Measurements from ENCODE around the gene TUT1.
"Not testable (repeated sequence)": the region's sequence is repeated elsewhere in the genome, so short reads cannot be mapped to it uniquely, and the experiment has no call there.

TUT1 gene

GRCh38 chr11:62575156-62575555 is 16.2 kb downstream of the TUT1 start:
- DNase-seq: no peak

GRCh38 chr11:62574363-62575071 is 16.8 kb downstream of the TUT1 start:
- DNase-seq: peak; percentile 45

DNA sequence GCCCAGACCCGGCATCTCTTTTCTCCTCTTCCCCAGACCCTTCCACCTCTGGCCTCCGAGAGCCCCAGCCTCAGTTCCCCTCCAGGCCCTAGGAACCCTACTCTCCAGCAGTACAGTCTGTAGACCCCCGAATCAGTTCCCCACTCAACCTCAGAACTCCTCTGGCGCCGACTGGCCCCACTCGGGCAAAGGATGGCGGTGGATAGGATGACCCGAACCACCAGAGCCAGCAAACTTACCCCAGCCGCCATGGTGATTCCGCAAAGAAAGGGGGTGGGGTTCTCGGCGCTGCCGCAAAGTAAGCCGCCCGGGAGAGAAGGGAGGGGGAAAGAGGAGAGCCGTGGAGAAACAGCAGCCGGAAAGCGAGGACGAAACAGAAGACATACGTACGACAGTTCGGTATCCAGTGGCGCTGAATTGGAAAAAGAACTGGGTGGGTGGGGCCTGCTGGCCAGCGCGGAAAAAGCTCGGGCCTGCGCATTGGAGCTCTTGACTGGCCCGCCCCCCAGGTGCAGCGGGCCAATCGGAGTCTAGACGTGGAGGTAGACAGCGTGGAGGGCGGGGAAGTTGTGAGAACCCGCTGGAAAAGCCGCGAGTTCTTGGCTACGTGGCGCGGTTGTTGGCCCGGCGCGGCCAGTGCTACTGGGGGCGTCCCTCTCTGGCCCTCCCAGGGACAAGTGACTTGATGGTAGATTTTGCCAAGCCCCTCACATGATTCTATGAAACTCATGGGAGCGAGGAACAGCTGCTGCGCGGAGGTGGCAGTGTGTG is 17.5 kb downstream of the TUT1 start, which contains the start of gene EEF1G:
EEF1G (minus strand) TSS at position 300 of the 771 bp plus-strand sequence; CDS start at position 251, 49 bp downstream.
- DNase-seq: peak; percentile 100

- peak; percentile 60 for DNase-seq
Observed at GRCh38 chr11:62573006-62573591, 18.2 kb downstream of the TUT1 start.

GRCh38 chr11:62572431-62572830 is 18.9 kb downstream of the TUT1 start:
- DNase-seq: no peak

DNA sequence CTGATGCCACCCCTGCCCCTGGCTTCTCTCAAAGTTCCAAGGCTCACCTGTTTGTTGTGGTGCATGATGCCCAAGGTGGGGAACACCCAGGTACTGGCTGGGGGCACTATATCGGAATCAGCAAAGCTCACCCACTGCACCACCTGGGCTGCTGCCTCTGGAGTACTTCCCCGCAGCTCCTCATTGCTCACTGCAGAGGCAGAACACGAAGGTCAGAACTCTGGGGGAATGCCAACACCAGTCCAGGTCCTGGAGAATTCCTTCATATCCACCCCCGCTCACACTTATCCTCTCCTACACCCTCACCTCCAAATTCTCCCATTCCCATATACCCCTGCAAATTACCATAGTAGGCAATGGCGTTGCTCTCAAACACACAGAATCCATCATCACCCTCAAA is 19.8 kb downstream of the TUT1 start:
- not testable (repeated sequence) for DNase-seq

- not testable (repeated sequence) for DNase-seq
Observed at GRCh38 chr11:62570903-62571302, 20.4 kb downstream of the TUT1 start.

DNA sequence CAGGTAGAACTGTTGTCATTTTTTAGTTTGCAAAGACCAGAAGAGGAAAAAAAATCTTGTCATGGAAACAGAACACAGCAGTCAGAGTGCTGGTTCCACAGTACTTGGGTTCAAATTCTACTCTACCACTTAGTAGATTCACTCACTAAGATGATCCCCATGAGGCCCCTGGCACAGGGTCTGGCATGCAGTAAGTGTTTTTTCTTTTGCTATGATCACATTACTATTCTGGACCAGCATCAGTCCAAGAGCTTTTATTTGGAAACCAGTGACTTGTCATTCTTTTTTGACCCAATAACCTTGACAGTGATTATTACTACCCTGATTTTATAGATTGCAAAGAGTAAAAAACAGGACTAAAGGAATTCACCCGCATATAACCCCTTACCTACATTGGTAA is 21.7 kb downstream of the TUT1 start:
- no peak for DNase-seq

- no peak for DNase-seq
Observed at GRCh38 chr11:62567018-62567633, 24.2 kb downstream of the TUT1 start.

DNA sequence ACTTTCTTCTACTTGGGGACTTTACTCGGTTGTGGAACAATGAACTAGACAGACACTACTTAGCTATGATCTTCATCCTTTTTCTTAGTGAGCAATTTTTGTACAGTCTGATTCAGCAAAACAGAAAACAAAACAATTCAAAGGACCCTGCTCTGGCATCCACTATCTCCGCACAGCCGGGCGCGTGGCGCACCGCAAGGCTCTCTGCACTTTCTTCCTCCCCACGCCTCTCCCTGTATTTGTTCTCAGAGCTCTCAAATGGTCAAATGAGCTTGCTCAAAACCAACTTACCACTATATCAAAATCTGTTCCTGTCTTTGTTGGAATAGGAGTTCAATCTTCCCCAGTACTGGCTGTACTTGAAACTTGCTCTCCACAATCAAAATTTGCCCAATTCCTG is 25.1 kb downstream of the TUT1 start:
- no peak for DNase-seq

DNA sequence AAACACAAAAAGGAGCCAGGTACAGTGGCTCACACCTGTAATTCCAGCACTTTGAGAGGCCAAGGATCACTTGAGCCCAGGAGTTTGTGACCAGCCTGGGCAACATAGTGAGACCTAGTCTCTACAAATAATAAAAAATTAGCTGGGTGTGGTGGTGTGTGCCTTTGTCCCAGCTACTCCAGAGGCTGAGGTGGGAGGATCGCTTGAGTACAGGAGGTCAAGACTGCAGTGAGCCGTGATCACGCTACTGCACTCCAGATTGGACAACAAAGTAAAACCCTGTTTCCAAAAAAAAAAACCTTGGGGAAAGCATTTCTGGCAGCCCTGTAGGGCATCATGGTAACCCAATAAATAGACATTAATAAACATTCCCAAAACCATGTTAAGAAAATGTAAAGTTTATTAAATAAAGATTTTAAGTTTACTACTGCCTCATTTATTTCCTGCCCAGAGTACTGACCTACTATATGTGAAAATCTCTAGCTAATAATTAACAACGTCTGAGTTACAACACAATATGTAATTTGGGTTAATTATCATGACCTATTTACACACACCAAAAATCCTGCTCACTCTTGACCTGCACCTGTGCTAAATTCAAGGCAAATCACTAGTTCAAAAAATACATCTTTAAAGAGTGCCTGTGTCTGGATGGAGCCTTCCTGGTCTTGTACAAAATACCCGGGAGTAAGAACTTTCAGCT is 26.1 kb downstream of the TUT1 start:
- no peak for DNase-seq

DNA sequence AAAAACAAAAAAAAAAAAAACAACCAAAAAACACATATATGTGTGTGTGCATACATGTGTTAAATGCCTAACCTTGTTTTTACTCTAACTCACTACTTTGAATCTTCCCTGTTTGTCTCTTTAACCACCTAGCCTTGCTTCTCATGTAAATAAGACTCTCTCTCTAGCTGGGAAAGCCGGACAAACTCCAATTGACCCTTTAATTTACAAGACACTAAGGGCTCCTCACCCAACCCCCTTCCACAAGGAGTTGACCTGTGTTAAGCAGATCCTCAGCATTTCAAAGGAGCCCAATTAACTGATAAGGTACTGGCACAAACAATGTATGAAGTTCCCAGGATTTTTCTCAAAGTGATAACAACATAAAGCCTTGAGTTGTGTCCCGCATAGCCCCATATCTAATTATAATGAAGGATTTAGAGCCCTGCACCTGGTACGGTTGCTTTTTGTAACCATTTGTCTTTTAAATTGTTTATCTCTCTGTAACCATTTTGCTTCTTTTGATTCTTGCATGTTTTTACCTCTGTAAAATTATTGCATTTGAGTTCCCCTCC is 29.6 kb downstream of the TUT1 start:
- DNase-seq: not testable (repeated sequence)

DNA sequence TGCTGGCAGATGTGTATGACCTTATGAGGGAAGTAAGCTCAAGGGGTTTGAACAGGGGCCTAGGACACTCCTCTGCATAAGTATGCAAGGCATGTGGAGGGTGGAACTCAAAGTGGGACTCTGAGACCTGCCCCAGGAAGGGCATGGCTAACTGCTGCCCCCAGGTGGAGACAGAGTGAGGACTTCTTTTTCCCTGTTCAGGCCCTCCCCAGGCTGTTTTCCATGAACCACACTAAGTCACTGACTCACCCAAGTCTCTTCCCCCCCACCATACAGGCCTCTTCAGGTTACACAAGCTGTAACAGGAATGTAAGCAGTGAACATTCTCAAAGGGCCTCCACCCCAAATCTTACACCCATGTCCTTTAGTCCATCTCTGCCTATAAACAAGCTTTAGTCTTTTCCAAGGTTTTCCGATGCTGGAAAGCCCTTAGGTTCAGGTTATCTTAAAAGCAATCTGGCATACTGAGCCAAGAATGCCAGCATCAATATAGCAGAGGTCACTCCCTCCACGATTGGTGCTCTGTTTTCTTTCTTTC is 30.7 kb downstream of the TUT1 start:
- DNase-seq: peak; percentile 91

DNA sequence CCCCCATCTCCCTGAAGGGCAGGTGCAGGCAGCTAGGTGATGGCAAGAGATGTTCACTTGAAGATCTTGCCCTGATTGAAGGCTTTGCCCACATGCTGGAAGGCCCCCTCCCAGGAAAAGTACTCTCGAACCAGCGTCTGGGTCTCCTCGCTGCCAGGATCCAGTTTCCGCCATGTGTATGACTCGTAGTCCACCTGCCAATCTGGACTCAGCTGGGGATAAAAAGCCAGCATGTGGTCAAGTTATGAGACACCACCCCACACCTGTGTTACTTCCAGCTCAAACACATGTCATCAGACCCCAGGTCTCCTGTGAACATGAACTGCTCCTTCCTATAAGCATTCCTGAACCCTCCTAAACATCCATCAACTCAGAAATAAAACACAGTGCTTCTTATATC is 31.7 kb downstream of the TUT1 start:
- not testable (repeated sequence) for DNase-seq

DNA sequence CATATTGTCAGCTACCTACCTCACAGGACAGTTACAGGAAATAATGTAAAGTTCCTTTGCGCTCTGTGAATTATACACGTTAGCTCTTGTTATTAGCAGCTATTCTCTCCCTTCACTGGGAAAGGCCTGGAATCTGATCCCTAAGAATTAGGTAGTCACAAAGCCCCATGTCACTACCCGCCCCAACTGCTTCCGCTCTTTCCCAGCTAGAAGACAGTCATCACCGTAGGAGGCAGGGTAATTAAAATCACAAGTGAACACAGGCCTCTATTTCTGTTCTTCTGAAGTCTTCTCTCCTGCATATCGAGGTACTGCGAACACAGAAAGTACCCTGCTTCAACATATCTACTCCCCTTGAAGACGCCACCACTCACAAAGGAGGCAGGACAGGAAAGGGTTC is 32.1 kb downstream of the TUT1 start:
- DNase-seq: no peak

- DNase-seq: no peak
Observed at GRCh38 chr11:62558669-62559068, 32.7 kb downstream of the TUT1 start.

GRCh38 chr11:62556875-62557631 is 34.3 kb downstream of the TUT1 start:
- peak; percentile 66 for DNase-seq

DNA sequence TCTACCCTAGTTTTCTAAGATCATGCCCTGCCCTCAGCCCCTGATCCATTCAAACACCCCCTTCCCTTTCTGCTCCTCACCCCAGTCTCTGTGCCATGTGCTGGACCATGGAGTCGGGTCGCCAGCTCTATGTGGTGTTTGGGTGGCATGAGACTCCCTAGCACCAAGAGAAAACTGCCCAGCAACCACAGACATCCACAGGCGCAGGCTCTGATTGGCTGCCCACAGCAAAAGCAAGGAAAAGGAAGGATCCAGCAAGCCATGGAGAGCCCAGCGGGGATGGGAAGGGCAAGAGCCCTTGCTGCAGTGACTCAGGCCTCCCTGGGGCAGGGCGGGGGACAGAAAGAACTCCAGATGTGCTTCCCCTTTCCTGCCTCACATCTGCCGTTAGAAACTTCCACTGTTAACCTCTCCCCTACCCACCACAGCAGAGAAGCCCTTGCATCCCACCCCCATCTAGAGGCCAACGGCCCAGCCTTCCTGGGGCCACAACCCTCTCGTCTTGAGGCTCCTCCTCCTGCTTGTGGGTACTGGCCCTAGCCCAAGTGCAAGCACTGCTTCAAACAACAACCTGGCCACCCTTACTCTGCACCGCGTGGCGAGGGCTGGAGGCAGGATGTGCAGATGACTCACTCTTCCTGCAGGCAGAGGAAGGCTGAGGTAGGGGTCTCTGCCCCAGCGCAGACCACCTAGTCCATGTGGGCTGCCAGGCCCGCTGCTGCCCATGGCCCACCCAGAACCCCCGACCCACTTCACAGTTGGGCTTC is 35.0 kb downstream of the TUT1 start:
- DNase-seq: peak; percentile 97

DNA sequence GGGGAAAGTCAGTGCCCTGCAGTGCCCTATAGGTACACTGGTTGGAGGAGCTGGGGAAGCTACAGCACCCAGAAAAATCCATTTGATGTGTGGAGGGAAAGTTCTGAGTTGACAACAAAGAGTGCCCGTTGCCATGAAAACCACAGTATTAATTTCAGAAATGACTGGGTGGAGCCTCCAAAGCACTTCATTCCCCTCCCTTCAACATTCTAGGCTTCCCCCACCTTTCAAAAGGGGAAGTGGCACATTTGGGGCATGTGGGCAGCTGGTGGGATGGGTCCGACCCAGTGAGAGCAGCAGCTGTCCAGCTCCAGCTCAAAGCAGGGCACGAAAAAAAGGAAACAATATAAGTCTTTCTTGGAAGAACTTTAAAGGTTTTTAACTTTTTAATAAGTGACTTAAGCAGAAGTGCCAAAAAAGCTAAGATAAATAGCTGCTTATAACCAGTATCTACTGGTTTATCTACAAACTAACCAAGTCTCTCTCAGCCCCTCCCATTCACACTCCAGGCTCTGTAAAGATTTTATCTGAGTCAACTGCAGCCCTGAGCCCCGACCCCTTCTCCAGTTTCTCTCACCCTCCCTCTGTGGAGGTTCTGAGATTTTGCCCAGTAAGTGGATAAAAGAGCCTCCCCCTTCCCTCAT is 35.7 kb downstream of the TUT1 start:
- DNase-seq: peak; percentile 96

All from hematopoietic multipotent progenitor cell treated with erythropoietin and hydrocortisone succinate and interleukin-3 and kit ligand, for 4 days (in vitro differentiated cells).